Fibroblast of peridontal ligament (primary cell): ENCODE results near the gene ZNF277.

Experiments used
- DNase-seq: peaks from one replicate; pipeline ENCODE4 v3.0.0-alpha.2; 2010; ENCODE audit errors: extremely low read depth

Gene ZNF277

DNA sequence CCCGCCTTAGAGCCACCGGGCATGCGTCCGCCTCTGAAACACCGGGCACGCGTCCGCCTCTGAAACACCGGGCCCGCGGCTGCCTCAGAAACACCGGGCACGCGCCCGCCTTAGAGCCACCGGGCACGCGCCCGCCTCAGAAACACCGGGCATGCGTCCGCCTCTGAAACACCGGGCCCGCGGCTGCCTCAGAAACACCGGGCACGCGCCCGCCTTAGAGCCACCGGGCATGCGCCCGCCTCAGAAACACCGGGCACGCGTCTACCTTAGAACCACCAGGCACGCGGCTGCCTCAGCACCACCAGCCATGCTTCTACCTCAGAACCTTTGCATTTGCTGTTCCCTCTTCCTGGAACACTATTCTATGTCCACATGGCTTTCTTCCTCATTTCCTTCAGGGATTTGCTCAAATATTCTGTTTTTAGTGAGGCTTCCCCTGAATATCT is 185.4 kb downstream of the ZNF277 start:
- DNase-seq = peak; percentile 16
